Neuronal stem cell (in vitro differentiated cells): ENCODE data around the gene ATP6V1B1.

Experiments
- DNase-seq: peaks from one replicate; pipeline ENCODE4 v3.0.0-alpha.2; 2013; ENCODE audit warnings: low spot score
- H2AFZ ChIP-seq: one replicate; pipeline ENCODE4 v1.6.1; 2013; ENCODE audit warnings: mild to moderate bottlenecking, low read length, inconsistent platforms
- H2AK5ac ChIP-seq: 2 replicates; pipeline ENCODE4 v1.6.1; 2013; ENCODE audit warnings: low read depth, mild to moderate bottlenecking, inconsistent platforms, low read length, moderate library complexity, mixed read lengths
- H2BK120ac ChIP-seq: 2 replicates; pipeline ENCODE4 v1.6.1; 2013; ENCODE audit warnings: low read depth, mild to moderate bottlenecking, inconsistent platforms, low read length, moderate library complexity, mixed read lengths
- H2BK12ac ChIP-seq: one replicate; pipeline ENCODE4 v1.6.1; 2013; ENCODE audit warnings: low read length, inconsistent platforms
- H2BK15ac ChIP-seq: 2 replicates; pipeline ENCODE4 v1.6.1; 2013; ENCODE audit warnings: mild to moderate bottlenecking, low read length, inconsistent platforms, mixed read lengths
- H2BK5ac ChIP-seq: one replicate; pipeline ENCODE4 v1.6.1; 2013; ENCODE audit warnings: inconsistent platforms, mild to moderate bottlenecking, low read length, moderate library complexity
- H3K14ac ChIP-seq: one replicate; pipeline ENCODE4 v1.6.1; 2013; ENCODE audit warnings: low read length, inconsistent platforms
- H3K18ac ChIP-seq: 2 replicates; pipeline ENCODE4 v1.6.1; 2013; ENCODE audit warnings: low read length, inconsistent platforms
- H3K23ac ChIP-seq: 2 replicates; pipeline ENCODE4 v1.6.1; 2013; ENCODE audit warnings: low read depth, mild to moderate bottlenecking, mixed read lengths, low read length, inconsistent platforms; ENCODE audit not compliant: poor library complexity
- H3K27ac ChIP-seq: replicated peaks from 3 replicates; pipeline ENCODE4 v1.5.1; 2013; ENCODE audit warnings: low read length, inconsistent platforms
- H3K27me3 ChIP-seq, 3 experiments: 2 replicates each; pipeline ENCODE4 v1.6.1; 2013; ENCODE audit warnings: low read length in 3 of 3, mild to moderate bottlenecking in 2 of 3, inconsistent platforms in 1 of 3, low read depth in 1 of 3, mixed read lengths in 1 of 3, moderate library complexity in 1 of 3; ENCODE audit not compliant: control insufficient read depth in 3 of 3, insufficient read depth in 3 of 3
- H3K36me3 ChIP-seq, 2 donors: replicated peaks in 1 of 2; 2 replicates each; pipeline ENCODE4 v1.6.1; 2013; ENCODE audit warnings: low read length in 2 of 2; ENCODE audit not compliant: control insufficient read depth in 2 of 2, insufficient read depth in 2 of 2
- H3K4ac ChIP-seq: 2 replicates; pipeline ENCODE4 v1.6.1; 2013; ENCODE audit warnings: inconsistent platforms, mild to moderate bottlenecking, low read length, moderate library complexity
- H3K4me1 ChIP-seq, 2 donors: 1 replicate in 1 of 2; 2 replicates in 1 of 2; pipeline ENCODE4 v1.6.1; 2013; ENCODE audit warnings: low read length in 2 of 2, low read depth in 1 of 2; ENCODE audit not compliant: control insufficient read depth in 2 of 2, insufficient read depth in 1 of 2
- H3K4me2 ChIP-seq: one replicate; pipeline ENCODE4 v1.6.1; 2013; ENCODE audit warnings: mild to moderate bottlenecking, low read length, inconsistent platforms; ENCODE audit not compliant: insufficient read depth, poor library complexity, severe bottlenecking
- H3K4me3 ChIP-seq, 2 donors: 2 replicates each; pipeline ENCODE4 v1.5.1; 2013; ENCODE audit warnings: low read length in 2 of 2, mild to moderate bottlenecking in 2 of 2, inconsistent platforms in 1 of 2, moderate library complexity in 1 of 2
- H3K79me1 ChIP-seq: one replicate; pipeline ENCODE4 v1.6.1; 2013; ENCODE audit warnings: low read depth, mild to moderate bottlenecking, inconsistent platforms, low read length, moderate library complexity
- H3K9ac ChIP-seq: one replicate; pipeline ENCODE4 v1.6.1; 2013; ENCODE audit warnings: mild to moderate bottlenecking, low read depth, low read length, inconsistent platforms; ENCODE audit not compliant: poor library complexity
- H3K9me3 ChIP-seq, 2 donors: replicated peaks in 1 of 2; 2 replicates each; pipeline versions ENCODE3 to v1.6.1; 2013; ENCODE audit warnings: low read length in 2 of 2, mild to moderate bottlenecking in 2 of 2, inconsistent platforms in 1 of 2, low read depth in 1 of 2, mixed read lengths in 1 of 2, moderate library complexity in 1 of 2; ENCODE audit not compliant: control insufficient read depth in 2 of 2, insufficient read depth in 1 of 2
- H4K8ac ChIP-seq: one replicate; pipeline ENCODE4 v1.6.1; 2013; ENCODE audit warnings: low read depth, mild to moderate bottlenecking, inconsistent platforms, low read length, moderate library complexity
- H4K91ac ChIP-seq: one replicate; pipeline ENCODE4 v1.6.1; 2013; ENCODE audit warnings: low read length, low read depth, mild to moderate bottlenecking, inconsistent platforms; ENCODE audit not compliant: poor library complexity
- WGBS, 2 donors: extraction: QIAGEN DNeasy Blood & Tissue Kit; methylation state at CpG; one replicate each; pipeline ENCODE4 v1.1.7; 2013; ENCODE audit warnings: missing lambda C conversion rate in 2 of 2, mixed read lengths in 1 of 2; ENCODE audit not compliant: insufficient read length in 2 of 2, insufficient replicate concordance in 1 of 2; ENCODE audit errors: extremely low coverage in 2 of 2; 5-methylcytosine and 5-hydroxymethylcytosine counted together

Gene ATP6V1B1

DNA sequence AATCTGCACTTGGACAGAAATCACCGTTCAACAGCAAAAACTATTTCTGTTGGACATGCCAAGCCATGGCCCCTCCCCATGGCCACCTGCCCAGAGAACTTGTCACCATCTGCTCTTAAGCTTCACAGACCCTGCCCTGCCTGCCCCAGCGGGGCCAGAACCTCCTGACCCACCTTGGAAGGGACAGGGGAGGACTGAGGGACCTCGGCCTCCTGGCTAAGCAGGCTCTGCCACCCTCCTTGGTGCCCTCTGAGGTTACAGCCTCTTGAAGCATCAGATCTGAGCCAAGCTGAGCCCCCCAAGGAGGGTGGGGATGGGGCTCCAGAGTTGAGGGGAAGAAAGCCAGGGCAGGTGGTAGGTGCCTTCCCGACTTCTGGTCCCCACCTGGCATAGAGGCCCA, 52.5 kb downstream of the ATP6V1B1 start:
- Histone ChIP-seq H3K9ac (no peak overlapping the region), H3K14ac (no peak overlapping the region), H3K23ac (no peak overlapping the region), H3K4me2 (no peak overlapping the region), H2AK5ac (no peak overlapping the region), H3K9me3 (no peaks in the 10 kb centered on the region), H4K8ac (no peak overlapping the region), H3K27ac (no peak overlapping the region), H2BK5ac (no peak overlapping the region), H3K4ac (no peak overlapping the region), H3K4me1 (no peaks in the 10 kb centered on the region), H3K36me3 (peaks cover 26 to 81% of the 10 kb centered on the region in 2 donors), H2BK120ac (no peak overlapping the region), H3K79me1 (no peaks in the 10 kb centered on the region), H4K91ac (no peak overlapping the region), H2BK12ac (no peak overlapping the region), H3K27me3 (no peaks in the 10 kb centered on the region), H3K4me3 (no peak overlapping the region), H3K18ac (no peak overlapping the region), H2BK15ac (no peak overlapping the region), H2AFZ (no peak overlapping the region)
- WGBS, 2 donors: no CpG with 5 or more reads among the region's 4 CpGs
- no peak for DNase-seq

- Histone ChIP-seq H3K9me3 (no peaks in the 10 kb centered on the region), H3K27ac (no peak overlapping the region), H3K4ac (no peak overlapping the region), H3K9ac (no peak overlapping the region), H3K36me3 (peaks cover 26 to 81% of the 10 kb centered on the region in 2 donors), H2BK15ac (no peak overlapping the region), H3K14ac (no peak overlapping the region), H3K4me2 (no peak overlapping the region), H3K23ac (no peak overlapping the region), H2AK5ac (no peak overlapping the region), H3K4me3 (no peak overlapping the region), H3K18ac (no peak overlapping the region), H2BK12ac (no peak overlapping the region), H3K4me1 (peaks cover 3 to 8% of the 10 kb centered on the region in 2 donors), H4K91ac (no peak overlapping the region), H3K27me3 (no peaks in the 10 kb centered on the region), H4K8ac (no peak overlapping the region), H2BK120ac (no peak overlapping the region), H2AFZ (no peak overlapping the region), H2BK5ac (no peak overlapping the region), H3K79me1 (peaks cover 6% of the 10 kb centered on the region)
- WGBS, 2 donors: no CpG with 5 or more reads among the region's 16 CpGs
- DNase-seq: no peak
Measured at GRCh38 chr2:70988726-70989648, 53.3 kb downstream of the ATP6V1B1 start.

DNA sequence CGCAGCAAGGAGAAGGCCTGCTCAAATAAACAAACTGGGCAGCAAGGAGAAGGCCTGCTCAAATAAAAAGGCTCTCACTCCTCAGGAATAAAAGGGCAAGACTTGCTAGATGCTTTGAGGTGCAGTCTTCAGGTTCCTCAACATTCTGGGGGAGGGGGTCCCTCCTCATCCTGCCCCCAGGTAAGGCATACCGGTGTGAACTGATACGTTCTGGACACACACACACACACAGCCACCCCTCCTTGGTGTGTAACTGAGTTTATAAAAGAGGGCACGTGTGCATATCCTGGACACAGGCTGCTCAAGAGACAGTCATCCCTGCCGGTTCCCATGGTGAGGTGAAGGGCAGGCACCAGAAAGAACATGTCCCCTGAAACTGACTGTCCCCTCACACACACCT, 54.5 kb downstream of the ATP6V1B1 start:
- Histone ChIP-seq H4K8ac (no peak overlapping the region), H3K9ac (no peak overlapping the region), H3K79me1 (peaks cover 12% of the 10 kb centered on the region), H4K91ac (no peak overlapping the region), H2BK15ac (no peak overlapping the region), H3K9me3 (no peaks in the 10 kb centered on the region), H3K27ac (no peak overlapping the region), H2AK5ac (no peak overlapping the region), H2AFZ (no peak overlapping the region), H3K14ac (no peak overlapping the region), H3K4me3 (no peak overlapping the region), H3K4ac (no peak overlapping the region), H2BK5ac (no peak overlapping the region), H3K23ac (no peak overlapping the region), H3K4me2 (no peak overlapping the region), H3K27me3 (no peaks in the 10 kb centered on the region), H3K4me1 (peaks cover 3 to 10% of the 10 kb centered on the region in 2 donors), H3K36me3 (peaks cover 26 to 72% of the 10 kb centered on the region in 2 donors), H2BK120ac (no peak overlapping the region), H2BK12ac (no peak overlapping the region), H3K18ac (no peak overlapping the region)
- WGBS, 2 donors: no CpG with 5 or more reads among the region's 5 CpGs
- DNase-seq: no peak

GRCh38 chr2:70991142-70991541, 55.4 kb downstream of the ATP6V1B1 start:
- Histone ChIP-seq H3K4me3 (no peak overlapping the region), H3K27me3 (no peaks in the 10 kb centered on the region), H3K23ac (no peak overlapping the region), H3K9me3 (no peaks in the 10 kb centered on the region), H2BK15ac (no peak overlapping the region), H4K91ac (no peak overlapping the region), H3K36me3 (peaks cover 26 to 63% of the 10 kb centered on the region in 2 donors), H3K18ac (no peak overlapping the region), H3K4ac (no peak overlapping the region), H3K4me1 (peaks cover 3 to 10% of the 10 kb centered on the region in 2 donors), H3K79me1 (peaks cover 12% of the 10 kb centered on the region), H2BK120ac (no peak overlapping the region), H3K27ac (no peak overlapping the region), H3K4me2 (no peak overlapping the region), H2BK5ac (no peak overlapping the region), H3K14ac (no peak overlapping the region), H2BK12ac (no peak overlapping the region), H2AK5ac (no peak overlapping the region), H2AFZ (no peak overlapping the region), H4K8ac (no peak overlapping the region), H3K9ac (no peak overlapping the region)
- no peak for DNase-seq
- WGBS, 2 donors: no CpG with 5 or more reads among the region's 5 CpGs
